Ascending aorta (tissue), 2 donors: ENCODE results near the gene RBMXL2. TPM values are rescaled to one million over a fixed set of nuclear protein-coding genes. Genes with fewer than 3 reads are reported as not detected.

Source experiments
- DNase-seq, 2 donors: peaks; one replicate each; pipeline ENCODE4 v3.0.0-alpha.2; 2019; ENCODE audit warnings: low spot score in 2 of 2
- H3K27ac ChIP-seq, 2 donors: fragments of 200-600 bp; sonication (generic); one replicate each; pipeline ENCODE4 v1.5.1; 2016 to 2017; ENCODE audit warnings: mild to moderate bottlenecking in 1 of 2
- H3K27me3 ChIP-seq: fragments of 200-600 bp; sonication (generic); one replicate; pipeline ENCODE4 v1.5.1; 2017
- H3K36me3 ChIP-seq, 2 donors: fragments of 200-600 bp; sonication (generic); one replicate each; pipeline ENCODE4 v1.5.1; 2016
- H3K4me1 ChIP-seq, 2 donors: fragments of 200-600 bp; sonication (generic); one replicate each; pipeline ENCODE4 v1.5.1; 2016 to 2017; ENCODE audit warnings: mild to moderate bottlenecking in 1 of 2
- H3K4me3 ChIP-seq, 2 donors: fragments of 200-600 bp; sonication (generic); one replicate each; pipeline ENCODE4 v1.5.1; 2016 to 2017; ENCODE audit warnings: mild to moderate bottlenecking in 1 of 2
- H3K9me3 ChIP-seq, 2 donors: fragments of 200-600 bp; sonication (generic); one replicate each; pipeline ENCODE4 v1.5.1; 2016
- CTCF ChIP-seq, 3 experiments: fragments of 200-600 bp in 2 of 3; fragments of 450-650 bp in 1 of 3; sonication (generic) in 2 of 3; IDR thresholded peaks; one replicate each; pipeline ENCODE4 v1.5.1; 2016 to 2019; ENCODE audit warnings: antibody characterized with exemption in 3 of 3, mild to moderate bottlenecking in 1 of 3, moderate library complexity in 1 of 3
- intact Hi-C: fragments of 100-400 bp; cut with DNase I; formaldehyde crosslinking; loops from one replicate; pipeline ENCODE4 v1.15.1; 2023
- total RNA-seq: library from RNA; depleted of rRNA; stranded (reverse); fragments of >200 nt; gene quantifications from one replicate; pipeline ENCODE4 v1.1.0, GENCODE V29; 2016

RBMXL2 gene
- total RNA-seq, 1 donor from 2014 or later, result not detected

- no peaks in the 10 kb centered on the region for H3K36me3 ChIP-seq
- no peaks in the 10 kb centered on the region for H3K4me1 ChIP-seq
- intact Hi-C loops, result no loop called here
- no peaks in the 10 kb centered on the region for H3K9me3 ChIP-seq
- TF ChIP-seq CTCF (IDR thresholded peaks at IDR 0.05), result no peak
- no peak overlapping the region for H3K4me3 ChIP-seq
- no peaks in the 10 kb centered on the region for H3K27me3 ChIP-seq
- no peak overlapping the region for H3K27ac ChIP-seq
- DNase-seq, result no peak
Measured at GRCh38 chr11:7116370-7116769, 27.6 kb downstream of the RBMXL2 start.

- no peaks in the 10 kb centered on the region for H3K36me3 ChIP-seq
- no peak overlapping the region for H3K4me3 ChIP-seq
- TF ChIP-seq CTCF (IDR thresholded peaks at IDR 0.05), result no peak
- H3K27me3 ChIP-seq, result no peaks in the 10 kb centered on the region
- intact Hi-C loops, result no loop called here
- no peaks in the 10 kb centered on the region for H3K4me1 ChIP-seq
- no peak for DNase-seq
- H3K27ac ChIP-seq, result no peak overlapping the region
- H3K9me3 ChIP-seq, result no peaks in the 10 kb centered on the region
Measured at GRCh38 chr11:7138051-7138450, 49.3 kb downstream of the RBMXL2 start.

Other genes starting within 250 kb of the RBMXL2 start
- gene OR10A5, start 243.3 kb upstream of the RBMXL2 start, total RNA-seq, result not detected
- not detected for gene OR10A2, start 225.9 kb upstream of the RBMXL2 start, total RNA-seq
- not detected for gene OR10A4, start 212.4 kb upstream of the RBMXL2 start, total RNA-seq
- not detected for gene OR2D2, start 196.5 kb upstream of the RBMXL2 start, total RNA-seq
- not detected for gene OR2D3, start 168.0 kb upstream of the RBMXL2 start, total RNA-seq
- gene ZNF215, start 162.6 kb upstream of the RBMXL2 start, total RNA-seq, result not detected
- gene ZNF214, start 68.7 kb upstream of the RBMXL2 start, total RNA-seq, result not detected
- gene NLRP14, start 68.5 kb upstream of the RBMXL2 start, total RNA-seq, result not detected
- 3.1 TPM for gene SYT9, start 162.9 kb downstream of the RBMXL2 start, total RNA-seq